GM06990 (cell line): Measurements from ENCODE around the gene GIPC1.

Experiments
- DNase-seq: peaks from one replicate; pipeline ENCODE4 v3.0.0-alpha.2; 2011; ENCODE audit not compliant: insufficient read length; ENCODE audit errors: extremely low read depth
- H3K27me3 ChIP-seq: replicated peaks from 2 replicates; pipeline ENCODE4 v1.6.0; 2011; ENCODE audit warnings: low read length; ENCODE audit not compliant: control insufficient read depth, insufficient read depth
- H3K36me3 ChIP-seq: 2 replicates; pipeline ENCODE4 v1.5.1; 2011; ENCODE audit warnings: low read length; ENCODE audit not compliant: control insufficient read depth, insufficient read depth
- H3K4me3 ChIP-seq: replicated peaks from 2 replicates; pipeline ENCODE4 v1.5.1; 2011; ENCODE audit warnings: low read depth, mild to moderate bottlenecking, control low read depth, low read length
- CTCF ChIP-seq: IDR thresholded peaks from 2 replicates; pipeline ENCODE4 v1.5.1; 2011; ENCODE audit warnings: low read length, control low read depth, mild to moderate bottlenecking, inconsistent platforms; ENCODE audit not compliant: insufficient read depth, poor library complexity, severe bottlenecking

GIPC1 gene

GRCh38 chr19:14529254-14530004 is 33.5 kb upstream of the GIPC1 start, which contains the start of gene TECR:
TSS of gene TECR (plus strand) at chr19:14529594. CDS start at chr19:14529697, 103 bp downstream.
- H3K4me3 ChIP-seq: peak within 1 kb of the TSS; percentile 95
- no peak for TF ChIP-seq CTCF
- DNase-seq: peak; percentile 99
- H3K36me3 ChIP-seq: no peaks in the 10 kb centered on the region
- H3K27me3 ChIP-seq: no peaks in the 10 kb centered on the region

- H3K4me3 ChIP-seq: peak overlapping the region; percentile 66
- no peak for TF ChIP-seq CTCF
- no peaks in the 10 kb centered on the region for H3K36me3 ChIP-seq
- DNase-seq: no peak
- no peaks in the 10 kb centered on the region for H3K27me3 ChIP-seq
Observed at GRCh38 chr19:14528419-14529253, 32.7 kb upstream of the GIPC1 start.

DNA sequence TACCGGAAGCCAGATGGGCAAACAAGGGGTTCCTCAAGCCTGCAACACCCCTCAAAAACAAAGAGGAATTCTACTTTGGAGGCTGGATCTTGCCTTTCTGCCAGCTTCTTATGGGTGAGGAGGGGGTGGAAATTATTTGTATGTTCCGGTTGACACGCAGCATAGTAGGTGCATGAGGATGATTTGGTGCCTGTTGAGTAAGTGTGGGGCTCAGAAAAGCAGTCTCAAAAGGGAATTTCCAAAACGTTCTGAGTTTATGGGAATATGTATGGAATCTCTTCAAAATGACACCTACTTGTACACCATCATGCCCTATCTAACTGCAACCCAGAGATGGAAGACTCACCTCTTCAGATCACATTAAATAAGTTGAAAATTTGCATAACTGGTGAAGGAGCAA is 30.5 kb upstream of the GIPC1 start:
- TF ChIP-seq CTCF: no peak
- H3K4me3 ChIP-seq: no peak overlapping the region
- DNase-seq: no peak

GRCh38 chr19:14525729-14526128 is 29.8 kb upstream of the GIPC1 start:
- Histone ChIP-seq H3K4me3 (no peak overlapping the region), H3K27me3 (no peaks in the 10 kb centered on the region), H3K36me3 (no peaks in the 10 kb centered on the region)
- no peak for TF ChIP-seq CTCF
- DNase-seq: no peak

More for the DNA sequence above, 30.5 kb upstream of the GIPC1 start:
- Histone ChIP-seq H3K27me3 (no peaks in the 10 kb centered on the region), H3K36me3 (no peaks in the 10 kb centered on the region)

DNA sequence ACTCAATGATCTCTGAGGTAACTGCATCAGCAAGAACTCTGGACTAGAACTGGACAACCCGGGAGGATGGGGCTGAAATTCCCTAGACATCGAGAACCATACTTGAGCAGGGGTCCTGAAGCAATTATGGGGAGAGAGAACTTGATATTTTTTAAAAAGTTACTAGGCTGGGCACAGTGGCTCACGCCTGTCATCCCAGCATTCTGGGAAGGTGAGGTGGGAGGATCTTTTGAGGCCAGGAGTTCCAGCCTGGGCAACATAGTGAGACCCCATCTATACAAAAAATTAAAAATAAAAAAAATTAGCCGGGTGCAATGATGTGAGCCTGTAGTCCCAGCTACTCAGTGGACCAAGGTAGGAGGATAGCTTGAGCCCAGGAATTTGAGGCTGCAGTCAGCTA is 24.6 kb upstream of the GIPC1 start:
- H3K36me3 ChIP-seq: peaks cover 3% of the 10 kb centered on the region
- no peak for TF ChIP-seq CTCF
- H3K4me3 ChIP-seq: no peak overlapping the region
- no peaks in the 10 kb centered on the region for H3K27me3 ChIP-seq
- no peak for DNase-seq
